Retinal pigment epithelial cell (primary cell): ENCODE results near the gene SLC47A2.

ENCODE experiments used
- DNase-seq: peaks from one replicate; pipeline ENCODE4 v3.0.0-alpha.2; 2010; ENCODE audit warnings: low read depth
- H3K4me3 ChIP-seq: 2 replicates; pipeline ENCODE4 v1.5.1; 2011; ENCODE audit warnings: mild to moderate bottlenecking, low read length, control low read depth, moderate library complexity
- CTCF ChIP-seq: conservative IDR thresholded peaks from 2 replicates; pipeline ENCODE4 v1.5.1; 2011; ENCODE audit warnings: low read depth, low read length, control low read depth, inconsistent platforms

SLC47A2 gene

DNA sequence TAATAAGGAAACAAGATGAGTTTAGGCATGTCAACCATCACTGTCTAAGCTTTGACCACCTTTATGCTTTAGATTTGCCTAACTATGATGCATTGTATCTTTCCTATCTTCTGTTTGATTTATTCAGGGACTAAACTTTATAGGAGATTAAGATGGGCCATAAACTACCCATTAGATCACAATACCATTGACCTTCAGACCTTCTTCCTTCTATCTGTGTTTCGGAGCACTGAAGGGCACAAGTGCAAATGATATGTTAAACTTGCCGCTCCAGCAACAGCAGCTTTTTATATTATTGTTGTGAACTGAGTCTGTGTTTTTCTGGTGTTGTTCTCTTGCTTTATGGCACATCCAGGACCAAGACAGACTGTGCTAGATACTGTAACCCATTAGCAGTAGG is 84.5 kb downstream of the SLC47A2 start:
- no peak for DNase-seq
- TF ChIP-seq CTCF, result no peak
- no peak overlapping the region for H3K4me3 ChIP-seq

- no peak for DNase-seq
- TF ChIP-seq CTCF, result no peak
- no peak overlapping the region for H3K4me3 ChIP-seq
Measured at GRCh38 chr17:19630661-19631060, 85.7 kb downstream of the SLC47A2 start.

- H3K4me3 ChIP-seq, result no peak overlapping the region
- no peak for DNase-seq
- TF ChIP-seq CTCF, result no peak
Measured at GRCh38 chr17:19630035-19630434, 86.3 kb downstream of the SLC47A2 start.

GRCh38 chr17:19629449-19629848 is 86.9 kb downstream of the SLC47A2 start:
- no peak overlapping the region for H3K4me3 ChIP-seq
- DNase-seq, result no peak
- no peak for TF ChIP-seq CTCF
